Measurements from ENCODE around the gene MXRA5.

- TF ChIP-seq POLR2AphosphoS5 (IDR thresholded peaks at IDR 0.05; ENCODE audit: low read depth, low read length) (no peak), POLR2A (IDR thresholded peaks at IDR 0.05; ENCODE audit: low read depth, low read length) (no peak)
Measured at GRCh38 chrX:3320471-3321046, 25.9 kb downstream of the MXRA5 start.
